NT2/D1 (cell line): ENCODE data around the gene KCNH6.

Experiments used
- SUZ12 ChIP-seq: IDR thresholded peaks from 2 replicates; pipeline ENCODE4 v1.6.1; 2011; ENCODE audit not compliant: insufficient read length, insufficient read depth; ENCODE audit errors: extremely low read depth
- YY1 ChIP-seq: IDR thresholded peaks from 2 replicates; pipeline ENCODE4 v1.6.1; 2011; ENCODE audit not compliant: insufficient read length, insufficient read depth
- ZNF274 ChIP-seq: IDR thresholded peaks from 2 replicates; pipeline ENCODE4 v1.6.1; 2011; ENCODE audit warnings: mild to moderate bottlenecking, low read depth, low read length

GRCh38 chr17:63588797-63589196 is 65.6 kb downstream of the KCNH6 start:
- no peak for TF ChIP-seq SUZ12
- TF ChIP-seq ZNF274: no peak
- no peak for TF ChIP-seq YY1
